GM12874 (cell line): ENCODE results near the gene LRFN5.

ENCODE experiments used
- TF ChIP-seq, protein P1 (sequence below): IDR thresholded peaks from 2 replicates; pipeline ENCODE4 v1.5.1; 2011; ENCODE audit warnings: low read depth, mild to moderate bottlenecking, control low read depth, low read length, moderate library complexity; ENCODE audit not compliant: insufficient read depth

Gene LRFN5

GRCh38 chr14:41766772-41767171 is 160.1 kb downstream of the LRFN5 start:
- TF ChIP-seq, protein P1, sequence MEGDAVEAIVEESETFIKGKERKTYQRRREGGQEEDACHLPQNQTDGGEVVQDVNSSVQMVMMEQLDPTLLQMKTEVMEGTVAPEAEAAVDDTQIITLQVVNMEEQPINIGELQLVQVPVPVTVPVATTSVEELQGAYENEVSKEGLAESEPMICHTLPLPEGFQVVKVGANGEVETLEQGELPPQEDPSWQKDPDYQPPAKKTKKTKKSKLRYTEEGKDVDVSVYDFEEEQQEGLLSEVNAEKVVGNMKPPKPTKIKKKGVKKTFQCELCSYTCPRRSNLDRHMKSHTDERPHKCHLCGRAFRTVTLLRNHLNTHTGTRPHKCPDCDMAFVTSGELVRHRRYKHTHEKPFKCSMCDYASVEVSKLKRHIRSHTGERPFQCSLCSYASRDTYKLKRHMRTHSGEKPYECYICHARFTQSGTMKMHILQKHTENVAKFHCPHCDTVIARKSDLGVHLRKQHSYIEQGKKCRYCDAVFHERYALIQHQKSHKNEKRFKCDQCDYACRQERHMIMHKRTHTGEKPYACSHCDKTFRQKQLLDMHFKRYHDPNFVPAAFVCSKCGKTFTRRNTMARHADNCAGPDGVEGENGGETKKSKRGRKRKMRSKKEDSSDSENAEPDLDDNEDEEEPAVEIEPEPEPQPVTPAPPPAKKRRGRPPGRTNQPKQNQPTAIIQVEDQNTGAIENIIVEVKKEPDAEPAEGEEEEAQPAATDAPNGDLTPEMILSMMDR: no peak

DNA sequence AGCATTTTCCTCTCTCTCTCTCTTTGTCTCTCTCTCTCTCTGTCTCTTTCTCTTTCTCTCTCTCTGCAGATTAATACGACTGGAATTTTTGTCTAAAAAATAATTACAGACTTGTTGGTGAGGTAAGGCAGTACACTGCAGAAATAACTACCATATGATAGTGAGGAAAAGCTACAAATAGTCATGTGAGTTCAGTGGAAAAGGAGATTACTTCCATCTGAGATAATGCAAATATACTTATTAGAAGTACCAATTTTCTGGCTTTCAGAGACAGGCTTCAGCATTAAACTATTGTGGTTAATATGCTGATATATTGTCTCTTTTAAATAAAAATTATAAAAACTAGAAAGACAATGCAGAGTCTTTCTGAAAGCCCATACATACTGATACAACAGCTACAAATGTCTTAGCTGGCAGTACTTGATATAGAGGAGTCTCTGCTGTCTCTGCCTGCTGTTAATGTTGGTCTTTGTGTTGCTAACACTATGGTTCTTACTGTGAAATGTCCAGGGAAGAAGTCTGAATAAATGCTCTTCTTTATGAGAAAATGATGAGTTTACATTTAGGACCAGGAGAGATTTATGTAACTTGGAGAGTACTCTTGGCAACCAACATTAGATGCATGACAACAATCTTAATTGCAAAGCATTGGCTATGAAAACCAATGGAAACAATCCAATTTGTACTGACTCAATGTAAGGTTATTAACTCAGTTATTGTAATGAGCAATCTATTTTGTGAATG is 167.0 kb downstream of the LRFN5 start:
- TF ChIP-seq, protein P1: no peak

DNA sequence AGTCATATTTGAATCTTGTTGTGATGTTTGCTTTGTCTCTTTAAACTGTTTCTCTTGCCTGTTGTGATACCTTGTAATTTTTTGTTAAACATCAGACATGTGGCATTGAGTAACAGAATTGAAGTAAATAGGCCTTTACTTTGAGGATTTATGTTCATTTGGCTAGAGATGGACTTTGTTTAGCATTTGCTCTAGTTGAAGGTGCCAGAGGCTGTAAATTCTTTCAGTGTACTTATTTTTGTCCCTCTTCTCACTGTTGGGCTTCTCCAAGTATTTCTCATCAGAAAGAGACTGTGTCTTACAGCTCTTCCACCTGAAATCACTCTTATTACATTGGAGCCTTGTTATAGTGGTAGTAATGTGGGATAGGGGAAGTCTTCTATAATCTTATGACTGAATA is 175.8 kb downstream of the LRFN5 start:
- TF ChIP-seq, protein P1: no peak

GRCh38 chr14:41783403-41783802 is 176.7 kb downstream of the LRFN5 start:
- TF ChIP-seq, protein P1: no peak

GRCh38 chr14:41785696-41786095 is 179.0 kb downstream of the LRFN5 start:
- TF ChIP-seq, protein P1: no peak

GRCh38 chr14:41799817-41800216 is 193.1 kb downstream of the LRFN5 start:
- TF ChIP-seq, protein P1: no peak

- TF ChIP-seq, protein P1: no peak
These were observed 199.0 kb downstream of the LRFN5 start for GRCh38 chr14:41805633-41806032.
